Femur (tissue), 1 donor: ENCODE measurements around the gene PTPN7.

Experiments used
- DNase-seq: peaks from one replicate; pipeline ENCODE4 v3.0.0-alpha.2; 2017

Gene PTPN7

DNA sequence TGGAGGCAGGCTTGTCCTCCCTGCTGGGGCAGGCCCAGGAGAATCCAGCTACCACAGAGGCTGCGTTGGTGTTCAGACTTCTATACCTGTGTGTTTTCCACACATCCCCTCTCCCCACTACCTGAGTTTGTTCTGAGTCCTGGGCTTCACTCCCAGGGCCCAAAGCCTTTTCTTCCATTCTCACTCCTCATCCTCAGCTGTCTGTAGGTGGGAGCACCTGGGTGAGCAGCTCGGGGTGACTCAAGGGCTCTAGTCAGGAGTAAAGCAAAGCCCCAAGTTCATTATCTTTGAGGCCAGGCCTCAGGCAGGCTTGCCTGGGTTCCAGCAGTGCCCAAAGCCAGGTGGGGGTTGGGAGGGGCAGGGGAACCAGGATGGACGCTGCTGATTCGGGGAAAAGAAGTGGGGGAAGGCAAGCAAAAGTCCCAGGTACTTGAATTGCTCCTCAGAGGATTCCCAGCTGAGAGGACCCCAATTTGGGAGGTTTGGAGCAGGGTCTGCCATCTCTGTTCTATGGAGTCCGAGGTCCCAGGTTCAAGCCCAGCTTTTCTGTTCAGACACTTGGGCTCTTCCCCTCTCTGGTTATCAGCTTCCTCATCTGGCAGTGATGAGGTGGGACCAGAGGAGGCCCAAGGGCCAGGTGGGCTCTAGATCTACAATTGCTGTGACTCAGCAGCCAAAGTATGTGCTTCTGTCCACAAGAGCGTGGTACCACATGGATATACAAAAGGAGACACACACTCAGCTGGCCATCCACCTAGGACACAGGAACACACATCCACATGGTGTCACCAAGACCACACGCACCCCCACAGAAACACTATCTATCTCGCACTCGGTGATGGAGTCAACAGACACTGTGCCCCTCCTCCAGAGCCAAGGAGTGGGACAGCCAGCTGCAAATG is 5.8 kb upstream of the PTPN7 start:
- DNase-seq = no peak

DNA sequence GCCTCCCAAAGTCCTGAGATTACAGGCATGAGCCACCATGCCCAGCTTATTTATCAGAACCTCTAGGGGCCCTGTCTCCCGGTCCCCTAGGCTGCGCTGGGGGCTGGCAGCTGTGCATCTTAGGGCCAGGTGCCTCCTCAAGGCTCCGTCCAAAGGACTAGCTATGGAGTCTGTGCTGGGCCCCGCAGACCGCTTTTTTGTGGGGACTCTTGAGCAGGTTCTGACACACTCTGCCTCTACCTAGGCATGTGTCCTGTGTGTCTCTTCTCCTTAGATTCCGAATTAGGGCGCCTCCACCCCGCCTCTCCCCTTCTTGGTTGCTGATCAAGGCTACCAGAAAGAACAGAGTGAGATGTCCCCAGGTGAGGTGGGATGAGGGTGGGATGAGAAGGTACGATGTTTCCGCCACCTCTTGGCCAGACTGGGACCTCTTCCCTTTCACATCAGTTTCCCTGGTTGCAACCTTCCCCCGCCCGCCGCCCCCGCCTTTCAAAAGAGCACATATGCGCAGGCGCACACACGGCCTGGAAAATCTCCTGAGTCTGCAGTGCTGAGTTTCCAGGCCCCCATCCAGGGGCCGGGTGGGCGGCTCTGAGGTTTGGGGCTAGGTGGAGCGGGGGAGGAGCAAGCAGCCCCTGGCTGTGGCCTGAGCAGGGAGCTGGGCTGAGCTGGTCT is 5.0 kb upstream of the PTPN7 start:
- DNase-seq = peak; percentile 87

DNA sequence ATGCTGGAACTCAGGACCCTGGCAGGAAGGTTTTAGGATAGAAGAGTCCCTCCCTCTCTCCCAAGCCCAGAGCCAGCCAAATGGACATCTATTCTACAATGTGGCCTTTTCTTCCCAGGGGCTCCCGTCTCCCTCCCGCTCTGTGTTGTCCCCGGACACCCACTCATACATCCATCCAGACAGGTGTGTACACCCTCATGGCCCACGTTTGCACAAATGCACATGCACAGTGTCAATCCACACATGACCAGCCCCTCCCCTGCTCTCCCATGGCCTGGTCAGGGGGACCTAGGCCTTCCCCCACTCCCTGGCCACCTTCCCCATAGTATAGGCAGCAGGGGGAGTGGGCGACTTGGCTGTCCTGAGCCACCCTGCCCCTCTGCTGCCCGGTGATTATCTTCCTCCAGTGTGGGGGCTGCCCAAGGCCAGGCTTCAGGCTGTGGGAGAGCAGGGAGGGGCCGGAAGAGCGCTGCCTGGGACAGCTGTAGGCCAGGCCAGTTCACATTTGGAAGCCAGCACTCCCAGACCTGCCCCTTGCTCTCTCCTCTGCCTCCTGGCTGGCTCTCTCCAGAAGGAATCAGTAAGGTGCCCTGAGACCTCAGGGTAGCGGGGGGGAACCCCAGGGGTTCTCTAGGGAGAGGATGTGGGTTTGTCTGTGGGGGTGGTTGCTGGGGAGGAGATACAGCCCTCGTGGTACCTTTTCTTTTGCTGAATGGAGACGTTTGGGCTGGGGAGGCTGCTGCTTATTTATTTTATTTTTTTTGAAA is 4.1 kb upstream of the PTPN7 start:
- no peak for DNase-seq

DNA sequence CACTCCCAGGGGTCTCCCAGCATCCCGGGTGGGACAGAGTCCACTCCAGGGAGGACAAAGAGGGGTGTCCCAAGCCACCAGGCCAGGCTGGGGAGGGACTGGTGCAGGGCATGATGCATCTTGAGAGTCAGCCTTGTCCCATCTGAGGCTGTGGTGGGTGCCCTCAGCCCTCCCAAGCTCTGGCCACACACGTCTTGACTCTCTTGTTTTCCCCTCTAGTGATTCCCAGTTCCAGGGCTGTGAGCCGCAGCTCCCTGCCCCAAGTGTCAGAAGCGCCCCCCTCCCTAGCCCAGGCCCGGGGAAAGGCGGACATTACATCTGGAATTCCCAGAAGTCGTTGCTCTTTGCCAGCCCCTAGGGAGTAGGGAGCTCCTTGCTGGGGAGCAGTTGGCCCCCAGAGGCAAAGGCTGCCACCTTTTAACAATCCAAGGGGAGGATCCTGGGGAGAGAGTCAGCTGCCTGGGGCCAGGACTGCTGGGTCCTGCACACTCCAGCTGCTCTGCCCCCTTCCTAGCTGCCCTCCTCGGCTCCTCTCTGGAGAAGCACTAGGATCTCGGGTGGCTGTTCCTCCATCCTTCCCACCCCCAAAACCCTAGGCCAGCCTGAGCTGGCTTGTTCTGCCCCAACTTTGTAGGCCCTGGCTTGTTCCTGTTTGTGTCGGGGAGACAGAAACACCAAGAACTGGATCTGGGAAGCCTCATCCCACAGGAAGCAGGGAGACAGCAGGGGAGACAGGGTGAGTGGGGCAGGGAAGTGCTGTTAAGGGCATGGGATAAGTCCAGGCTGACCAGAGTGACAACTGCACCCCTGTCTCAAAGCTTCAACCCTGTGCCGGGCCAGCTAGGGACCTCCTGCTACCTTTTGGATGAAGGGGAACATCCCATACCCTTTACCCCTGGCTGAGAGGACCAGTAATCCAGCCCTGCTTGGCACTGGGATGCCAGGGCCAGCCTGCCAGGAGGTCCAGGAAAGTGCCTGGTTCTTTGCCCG is 3.2 kb upstream of the PTPN7 start:
- no peak for DNase-seq

DNA sequence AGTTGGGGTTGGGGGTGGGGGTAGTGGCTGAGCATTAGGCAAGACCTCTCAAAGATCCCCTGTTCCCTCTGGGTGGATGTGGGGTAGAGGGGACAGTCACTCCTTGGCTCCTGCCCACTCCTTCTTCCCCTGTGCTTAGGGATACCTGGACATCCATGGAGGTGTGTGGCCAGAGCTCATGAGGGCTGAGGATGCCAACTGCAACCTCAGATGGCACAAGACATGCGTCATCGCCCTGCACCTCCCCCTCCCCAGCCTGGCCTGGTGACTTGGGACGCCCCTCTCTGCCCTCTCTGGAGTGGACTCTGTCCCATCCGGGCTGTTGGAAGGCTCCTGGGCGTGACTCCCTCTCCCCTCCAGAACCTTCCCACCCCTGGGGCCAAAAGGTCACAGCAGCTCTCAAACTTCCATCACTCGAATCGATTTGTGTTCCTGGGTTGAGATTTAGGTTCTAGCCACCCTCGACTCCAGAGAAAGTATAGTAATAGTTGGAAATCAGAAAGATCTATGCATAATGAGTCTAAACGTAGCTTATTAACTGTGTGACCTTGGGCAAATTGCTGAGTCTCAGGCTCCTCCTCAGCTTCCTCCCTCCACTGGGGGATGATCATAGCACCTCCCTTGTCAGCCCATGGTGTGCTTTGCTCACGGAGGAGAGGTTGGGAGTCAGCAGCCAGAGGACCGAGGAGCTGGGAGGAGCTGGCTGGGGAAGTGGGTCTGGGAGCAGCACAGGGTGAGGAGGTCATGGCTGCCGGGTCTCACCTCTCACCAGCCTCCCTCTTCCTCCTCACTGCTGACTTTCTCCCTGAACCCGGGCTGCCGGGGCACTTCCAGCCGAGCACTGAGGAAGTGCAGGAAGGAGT is 2.2 kb upstream of the PTPN7 start:
- DNase-seq = no peak

DNA sequence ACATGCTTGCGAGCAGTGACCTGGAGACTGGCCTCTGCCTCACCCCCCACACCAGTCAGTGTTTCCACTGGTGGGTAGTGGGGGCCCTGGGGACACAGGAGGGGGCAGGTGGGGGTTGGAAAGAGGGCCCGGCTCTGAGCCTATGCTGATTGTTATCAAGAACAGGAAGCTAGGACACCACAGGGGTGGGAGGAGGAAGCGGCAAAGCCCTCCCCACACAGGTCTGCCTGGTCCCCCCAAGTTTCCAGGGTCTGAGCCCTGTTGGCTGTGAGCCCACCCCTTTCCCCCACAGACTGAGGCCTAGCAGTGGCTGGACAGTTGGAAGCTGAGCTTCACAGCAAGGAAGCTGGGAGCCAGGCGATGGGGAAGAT is 1.6 kb upstream of the PTPN7 start:
- no peak for DNase-seq

DNA sequence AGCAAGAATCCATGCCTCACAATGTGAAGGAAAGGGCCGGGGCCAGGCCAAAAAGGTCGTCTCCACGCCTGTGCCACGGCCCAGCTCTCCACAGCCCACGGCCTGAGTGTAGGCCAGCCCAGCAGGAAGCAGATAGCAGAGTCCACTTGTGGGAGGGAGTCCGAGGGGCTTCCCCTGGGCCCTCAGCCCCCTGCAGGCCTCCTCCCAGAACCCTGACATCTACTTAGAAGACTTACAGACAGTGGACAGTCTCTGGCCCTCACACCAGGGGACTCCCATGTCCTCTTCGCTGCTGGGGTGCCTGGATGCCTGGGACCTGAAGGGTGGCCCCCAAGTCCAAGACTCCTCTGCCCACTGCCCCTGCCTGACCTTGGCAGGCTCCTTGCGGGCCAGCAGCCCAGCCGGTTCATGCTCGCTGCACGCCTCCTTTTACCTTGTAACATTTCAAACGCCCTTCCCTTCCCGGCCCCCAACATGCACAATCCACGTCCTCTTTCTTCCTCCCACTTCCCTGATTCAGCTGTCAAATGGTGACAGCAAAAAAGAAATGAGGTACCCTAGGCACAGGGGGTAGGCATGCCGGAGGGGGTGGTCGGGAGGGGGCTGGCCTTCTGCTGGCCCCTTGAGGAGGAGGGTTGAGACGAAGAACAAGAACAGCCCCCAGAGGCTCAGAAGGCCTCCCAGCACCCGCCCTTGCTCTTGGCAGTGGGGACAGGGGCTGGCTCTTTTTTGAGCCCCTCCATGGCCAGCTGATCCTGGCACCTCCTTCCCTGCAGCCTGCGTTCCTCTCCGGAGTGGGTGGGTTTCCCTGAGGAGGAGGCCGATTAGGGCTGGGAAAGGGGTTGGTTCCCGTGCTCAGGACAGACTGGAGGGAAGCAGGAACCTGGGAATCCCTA is 997 bp upstream of the PTPN7 start:
- no peak for DNase-seq

DNA sequence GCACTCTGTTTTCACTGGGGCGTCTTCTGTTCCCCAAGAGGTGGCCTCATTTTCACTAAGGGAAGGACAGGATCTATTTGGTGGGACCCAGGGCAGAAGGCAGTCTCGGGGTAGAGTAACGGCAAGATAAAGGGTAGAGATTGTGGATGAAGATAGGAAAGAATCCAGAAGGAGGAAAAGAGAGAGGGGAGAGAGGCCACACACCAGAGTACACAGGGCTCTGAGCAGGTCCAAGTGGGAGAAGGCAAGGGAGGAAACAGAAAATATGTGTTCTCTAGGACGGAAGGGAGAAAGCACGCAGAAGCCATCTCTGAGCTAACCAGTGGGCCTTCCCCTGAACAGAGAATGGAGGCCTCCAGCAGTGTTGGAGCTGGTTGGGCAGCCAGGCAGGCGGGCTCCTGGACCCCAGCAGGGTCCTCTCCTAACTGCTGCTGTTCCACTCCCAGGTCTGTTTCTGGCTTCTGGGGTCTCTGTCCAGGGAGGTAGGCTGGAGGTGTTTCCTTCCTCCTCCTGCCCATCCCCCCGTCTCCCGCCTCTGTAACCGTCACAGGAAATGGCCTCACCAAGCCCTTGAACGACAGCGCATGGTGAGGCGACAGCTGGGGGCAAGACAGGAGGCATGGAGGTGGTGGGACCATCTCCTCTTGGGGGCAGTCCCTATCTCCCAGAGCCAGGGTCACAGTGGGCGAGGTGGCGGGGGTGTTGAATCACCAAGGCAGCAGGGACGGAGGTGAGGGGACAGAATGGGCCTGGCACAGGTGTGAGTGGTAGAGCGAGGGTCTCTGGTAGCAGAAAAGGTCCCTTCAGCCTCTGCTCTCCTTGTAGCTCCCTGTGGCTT is 649 bp downstream of the PTPN7 start:
- DNase-seq = no peak

DNA sequence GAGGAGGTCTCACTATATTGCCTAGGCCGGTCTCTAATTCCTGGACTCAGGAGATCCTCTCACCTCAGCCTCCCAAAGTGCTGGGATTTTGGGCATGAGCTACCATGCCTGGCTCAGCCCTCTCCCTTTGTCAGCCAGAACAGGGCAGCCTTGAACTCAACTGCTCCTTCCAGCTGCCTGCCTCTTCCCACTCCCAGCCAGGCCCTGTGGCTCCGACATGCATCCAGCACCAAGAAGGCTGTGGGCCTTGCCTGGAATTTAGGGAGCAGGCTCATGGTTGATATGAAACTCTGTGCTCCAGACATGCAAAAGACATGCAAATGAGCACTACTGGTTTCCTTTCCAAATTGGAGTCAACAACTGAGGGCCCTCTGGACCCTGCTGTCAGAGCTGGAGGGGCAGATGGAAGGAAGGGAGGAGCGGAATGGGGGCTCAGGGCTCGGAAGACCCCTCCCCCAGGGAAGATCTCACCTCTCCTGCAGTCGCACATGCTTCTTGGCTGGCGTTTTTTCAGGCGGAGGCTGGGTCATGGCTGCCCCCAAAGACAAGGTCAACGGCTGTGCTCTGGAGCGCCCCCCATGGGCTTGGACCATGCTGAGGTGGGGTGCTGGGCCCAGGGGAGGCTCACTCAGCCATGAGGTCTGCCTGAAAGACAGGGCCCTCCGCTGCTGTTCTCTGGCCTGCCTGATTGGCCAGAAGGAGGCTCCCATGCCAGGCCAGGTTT is 1.4 kb downstream of the PTPN7 start:
- DNase-seq = no peak

DNA sequence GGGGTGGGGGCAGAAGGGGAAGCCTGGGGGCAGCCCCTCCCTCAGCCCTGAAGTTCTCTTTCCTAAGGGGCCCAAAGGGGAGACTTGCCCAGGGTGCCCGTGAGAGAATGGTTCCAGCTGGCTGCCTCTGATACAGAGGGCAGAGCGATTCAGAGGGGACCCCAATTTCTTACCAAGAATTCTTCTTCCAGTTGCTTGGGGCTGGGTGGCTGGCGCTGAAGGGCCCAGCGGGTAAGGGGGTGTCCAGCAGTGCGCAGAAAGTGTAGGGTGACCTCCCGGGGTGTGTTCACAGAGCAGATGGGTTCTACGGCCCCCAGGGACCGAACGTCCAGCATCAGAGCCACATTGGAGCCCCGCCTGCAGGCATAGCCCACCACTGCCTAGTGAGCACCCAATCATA is 2.5 kb downstream of the PTPN7 start:
- DNase-seq = no peak

DNA sequence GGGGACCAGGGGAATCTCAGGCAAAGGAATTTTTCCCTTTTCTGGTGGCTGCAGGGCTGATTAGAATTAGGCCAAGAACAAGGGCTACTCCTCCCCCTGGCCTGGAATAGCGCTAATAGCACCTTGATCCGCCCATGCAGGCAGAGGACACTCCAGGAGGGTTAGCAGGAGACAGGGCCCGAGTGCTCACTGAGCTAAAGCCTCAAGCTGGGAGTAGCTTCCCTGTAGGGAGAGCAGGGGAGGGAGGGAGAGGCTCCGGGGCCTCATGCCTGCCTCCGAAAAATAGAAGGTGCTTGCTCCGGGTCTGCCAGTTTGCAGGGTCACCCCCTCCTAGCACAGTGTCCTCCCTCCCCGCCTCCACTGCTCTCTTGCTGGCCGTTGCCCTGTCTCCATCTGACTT is 3.8 kb downstream of the PTPN7 start:
- DNase-seq = no peak

DNA sequence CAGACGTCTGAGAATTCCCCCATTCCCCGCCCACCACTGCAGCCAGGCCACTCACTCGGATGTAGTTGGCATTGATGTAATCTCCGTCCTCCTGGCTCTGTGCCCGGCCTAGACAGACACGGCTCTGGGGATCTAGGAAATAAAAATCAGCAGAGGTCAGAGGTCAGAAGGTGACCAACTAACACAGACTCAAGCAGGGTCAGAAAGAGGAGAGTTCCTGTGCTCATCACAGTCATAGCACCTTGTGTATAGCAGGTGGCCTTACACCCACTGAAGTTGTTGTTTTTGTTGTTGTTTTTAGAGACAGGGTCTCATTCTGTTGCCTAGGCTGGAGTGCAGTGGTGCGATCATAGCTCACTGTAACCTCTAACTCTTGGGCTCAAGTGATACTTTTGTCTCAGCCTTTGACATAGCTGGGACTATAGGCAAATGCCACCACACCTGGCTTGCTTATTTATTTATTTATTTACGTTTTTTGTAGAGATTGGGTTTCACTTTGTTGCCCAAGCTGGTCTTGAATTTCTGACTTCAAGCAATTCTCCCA is 4.9 kb downstream of the PTPN7 start:
- DNase-seq = no peak

DNA sequence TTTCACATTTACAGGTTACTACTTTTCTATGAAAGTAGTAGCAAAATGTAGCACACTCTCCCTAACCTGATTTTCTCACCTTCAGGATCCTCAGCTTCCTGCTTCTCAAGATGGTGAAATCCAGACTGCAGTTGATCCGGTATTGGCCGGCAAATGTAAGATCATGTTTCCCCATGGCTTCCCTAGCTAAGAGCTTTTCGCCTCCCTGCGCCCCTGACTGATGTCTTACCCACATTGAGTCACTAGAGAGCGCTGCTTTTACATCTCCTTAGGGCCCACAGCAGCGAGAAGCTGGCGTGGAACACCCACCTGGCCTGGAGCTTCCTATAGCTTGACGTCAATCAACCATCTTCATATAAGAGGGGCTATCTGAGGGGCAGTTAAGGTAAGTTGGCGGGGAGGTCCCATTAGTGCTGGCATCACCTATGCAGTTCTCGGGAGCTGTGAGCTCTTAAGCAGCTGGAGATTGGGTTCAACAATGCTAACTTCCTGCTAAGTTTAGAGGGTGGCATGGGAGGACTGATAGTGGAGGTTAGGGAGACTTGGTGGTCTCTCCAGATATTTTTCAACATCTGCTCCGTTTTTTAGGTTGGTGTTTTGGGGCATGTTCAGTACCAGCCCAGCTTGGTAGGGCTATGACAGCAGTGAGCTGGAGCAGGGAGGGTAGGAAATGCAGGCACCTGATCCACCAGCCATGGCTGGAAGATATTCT is 5.5 kb downstream of the PTPN7 start:
- no peak for DNase-seq

DNA sequence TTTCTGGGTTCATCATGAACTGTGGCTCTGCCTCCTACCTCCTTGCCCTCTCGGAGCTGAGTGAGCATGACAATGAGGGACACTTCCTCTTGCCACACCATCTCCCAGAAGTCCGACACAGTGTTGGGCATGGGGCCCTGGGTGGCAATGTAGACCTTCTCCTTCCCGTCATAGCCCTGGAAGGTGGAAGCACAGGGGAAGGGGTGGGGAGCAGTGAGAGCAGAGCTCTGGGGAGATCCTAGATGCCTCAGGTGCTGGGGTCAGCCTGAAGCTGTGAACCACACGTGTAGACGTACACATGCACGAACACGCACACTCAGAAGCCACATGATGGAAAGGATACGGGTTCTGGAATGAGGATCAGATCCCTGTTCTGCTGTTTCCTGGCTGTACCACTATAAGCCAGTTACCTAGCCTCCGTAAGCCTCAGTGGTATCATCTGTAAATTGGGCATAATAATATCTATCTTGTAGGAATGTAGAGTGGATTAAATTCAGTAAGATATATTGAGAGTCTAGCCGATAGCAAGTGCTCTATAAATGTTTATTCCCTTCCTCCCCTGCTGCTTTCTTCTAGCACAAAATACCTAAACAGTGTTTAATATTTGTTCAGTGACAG is 6.1 kb downstream of the PTPN7 start:
- DNase-seq = no peak

DNA sequence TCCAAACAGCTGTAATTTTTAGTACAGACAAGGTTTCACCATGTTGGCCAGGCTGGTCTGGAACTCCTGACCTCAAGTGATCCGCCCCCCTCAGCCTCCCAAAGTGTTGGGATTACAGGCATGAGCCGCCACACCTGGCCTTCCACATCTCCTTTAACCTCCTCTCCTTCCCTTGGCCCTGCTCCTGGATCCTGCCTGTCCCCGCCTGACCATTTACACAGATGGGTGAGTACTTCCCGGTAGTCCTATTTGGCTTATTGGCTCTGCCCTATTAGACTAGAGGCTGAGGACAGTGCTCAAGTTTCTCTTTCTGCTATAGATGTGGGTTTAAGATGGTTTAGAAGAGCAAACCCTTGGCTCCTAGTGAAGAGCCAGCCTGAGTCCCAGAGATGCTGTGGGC is 7.1 kb downstream of the PTPN7 start:
- DNase-seq = no peak

DNA sequence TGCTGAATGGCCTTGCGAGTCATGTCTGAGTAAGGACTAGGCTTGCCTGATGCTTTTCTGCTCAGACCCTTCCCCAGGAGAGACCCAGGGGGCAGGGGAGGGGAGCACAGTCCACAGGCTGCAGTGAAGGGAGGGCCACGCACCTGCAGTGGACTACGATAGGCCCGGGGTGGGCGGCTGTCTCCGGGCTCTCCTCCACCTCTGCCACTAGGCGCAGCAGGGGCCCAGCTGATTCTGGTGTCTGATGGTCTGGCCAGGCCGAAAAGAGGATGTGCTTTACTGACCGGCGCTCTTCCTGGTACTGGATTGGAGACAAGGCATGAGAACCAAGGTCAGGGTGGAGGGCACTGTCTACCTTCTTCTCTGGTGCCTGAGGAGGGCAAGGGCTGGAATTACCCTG is 8.0 kb downstream of the PTPN7 start:
- no peak for DNase-seq

DNA sequence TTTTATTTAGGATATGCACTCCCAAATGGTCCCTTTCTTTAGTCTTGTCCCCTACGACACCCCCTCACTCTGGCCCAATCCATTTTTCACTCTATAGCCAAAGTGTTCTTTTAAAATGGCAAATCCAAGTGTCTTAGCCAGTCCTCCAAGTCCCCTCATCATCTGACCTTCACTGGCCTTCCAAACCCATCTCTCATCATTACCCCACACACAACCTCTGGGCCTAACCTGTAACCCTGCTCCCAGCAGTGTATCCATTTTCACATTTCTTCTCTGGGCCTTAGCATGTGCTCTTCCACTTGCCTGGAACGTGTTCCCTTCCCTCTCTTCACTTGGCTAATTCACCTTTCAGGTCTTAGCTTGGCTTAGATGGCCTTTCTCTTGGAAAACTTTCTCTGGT is 9.4 kb downstream of the PTPN7 start:
- no peak for DNase-seq
